Effector CD4-positive, alpha-beta T cell (primary cell): Measurements from ENCODE around the gene APP.
"Not testable (repeated sequence)": the region's sequence is repeated elsewhere in the genome, so short reads cannot be mapped to it uniquely, and the experiment has no call there.

Source experiments
- DNase-seq: peaks from one replicate; pipeline ENCODE4 v3.0.0-alpha.2; 2020

APP gene

GRCh38 chr21:25934771-25935224, 235.8 kb downstream of the APP start:
- no peak for DNase-seq

GRCh38 chr21:25934130-25934529, 236.4 kb downstream of the APP start:
- DNase-seq, result no peak

- DNase-seq, result no peak
These were observed 238.8 kb downstream of the APP start for GRCh38 chr21:25931765-25932164.

GRCh38 chr21:25929856-25930520, 240.6 kb downstream of the APP start:
- DNase-seq, result no peak

GRCh38 chr21:25927195-25927880, 243.2 kb downstream of the APP start:
- no peak for DNase-seq

- no peak for DNase-seq
These were observed 244.6 kb downstream of the APP start for GRCh38 chr21:25925936-25926335.

- DNase-seq, result no peak
These were observed 245.3 kb downstream of the APP start for GRCh38 chr21:25925064-25925800.

GRCh38 chr21:25918152-25918551, 252.4 kb downstream of the APP start:
- DNase-seq, result not testable (repeated sequence)

GRCh38 chr21:25916226-25916625, 254.3 kb downstream of the APP start:
- DNase-seq, result no peak

GRCh38 chr21:25913479-25913878, 257.1 kb downstream of the APP start:
- no peak for DNase-seq

- DNase-seq, result no peak
These were observed 258.2 kb downstream of the APP start for GRCh38 chr21:25912402-25912746.

- DNase-seq, result no peak
These were observed 258.7 kb downstream of the APP start for GRCh38 chr21:25911730-25912401.

GRCh38 chr21:25910809-25911208, 259.8 kb downstream of the APP start:
- DNase-seq, result no peak

- no peak for DNase-seq
These were observed 261.2 kb downstream of the APP start for GRCh38 chr21:25909341-25909740.

GRCh38 chr21:25908495-25908894, 262.1 kb downstream of the APP start:
- no peak for DNase-seq

- DNase-seq, result no peak
These were observed 262.8 kb downstream of the APP start for GRCh38 chr21:25907573-25908275.

- DNase-seq, result no peak
These were observed 264.0 kb downstream of the APP start for GRCh38 chr21:25906587-25906986.

- DNase-seq, result no peak
These were observed 265.4 kb downstream of the APP start for GRCh38 chr21:25905126-25905525.

GRCh38 chr21:25904044-25904695, 266.4 kb downstream of the APP start:
- no peak for DNase-seq

GRCh38 chr21:25903607-25904006, 267.0 kb downstream of the APP start:
- no peak for DNase-seq

- DNase-seq, result no peak
These were observed 269.1 kb downstream of the APP start for GRCh38 chr21:25901330-25901979.

GRCh38 chr21:25898671-25899070, 271.9 kb downstream of the APP start:
- DNase-seq, result no peak
